ENCODE data around the gene MFSD2B. TPM values are rescaled to one million over a fixed set of nuclear protein-coding genes. Genes with fewer than 3 reads are reported as not detected.
"Not testable (repeated sequence)": the region's sequence is repeated elsewhere in the genome, so short reads cannot be mapped to it uniquely, and the experiment has no call there.

Gene MFSD2B
- total RNA-seq, 1 donor from 2014 or later: not detected

DNA sequence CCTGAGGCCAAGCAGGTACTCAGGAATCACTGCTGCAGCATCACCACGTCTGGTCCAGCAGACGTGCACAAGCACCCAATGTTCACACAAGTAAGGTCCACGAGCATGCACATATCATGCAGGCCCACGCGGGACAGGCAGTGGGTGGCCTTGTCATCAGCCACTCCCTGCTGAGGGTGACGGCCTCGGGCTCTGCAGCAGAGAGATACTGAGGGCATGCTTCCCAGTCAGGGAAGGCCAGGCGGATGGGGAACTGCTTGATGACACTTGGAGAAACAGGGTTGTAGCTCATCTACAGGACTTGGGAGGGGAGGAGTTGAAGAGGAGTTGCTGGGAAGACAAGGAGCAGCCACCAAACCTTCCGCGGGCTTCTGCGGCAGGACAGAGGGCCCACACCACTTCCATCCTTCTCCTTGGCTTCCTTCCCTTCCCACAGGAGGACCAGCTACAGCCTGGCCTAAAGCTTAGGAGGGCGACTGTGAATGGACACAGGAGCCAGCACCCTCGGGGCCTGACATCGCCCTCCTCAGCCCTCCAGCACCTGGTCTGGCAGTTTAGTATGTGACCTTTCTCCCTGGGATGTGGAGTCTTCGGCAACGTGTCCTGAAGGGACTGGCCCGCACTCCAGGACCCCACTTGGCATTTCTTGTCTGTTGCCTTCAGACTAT, 15.2 kb downstream of the MFSD2B start:
- Mint-ChIP-seq H3K9me3 (ENCODE audit: low read depth) (no peaks in the 10 kb centered on the region), H3K27ac (ENCODE audit: unreplicated experiment) (no peak overlapping the region), H3K4me3 (ENCODE audit: unreplicated experiment) (no peak overlapping the region)

DNA sequence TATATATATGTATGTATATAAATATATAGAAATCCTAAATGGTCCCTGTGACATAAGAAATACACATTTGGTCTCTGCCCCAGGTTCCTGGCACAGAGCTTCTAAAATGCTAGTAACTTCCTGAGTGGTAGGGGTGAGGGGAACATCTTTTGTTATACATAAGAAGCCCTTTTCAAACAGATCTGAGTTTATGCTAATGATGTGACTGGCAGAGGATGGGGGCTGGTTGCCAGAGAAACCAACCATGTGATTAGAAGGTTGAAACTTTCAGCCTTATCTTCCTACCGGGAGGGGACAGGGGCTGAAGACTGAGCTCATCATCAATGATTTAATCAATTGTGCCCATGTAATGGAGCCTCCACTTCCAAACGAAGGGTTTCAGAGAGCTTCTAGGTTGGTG, 16.3 kb downstream of the MFSD2B start:
- Mint-ChIP-seq H3K9me3 (ENCODE audit: low read depth) (no peaks in the 10 kb centered on the region), H3K27ac (ENCODE audit: unreplicated experiment) (no peak overlapping the region), H3K4me1 (ENCODE audit: low read depth) (peaks cover 2% of the 10 kb centered on the region), H3K36me3 (ENCODE audit: low read depth) (peaks cover 21% of the 10 kb centered on the region), H3K27me3 (ENCODE audit: low read depth) (no peaks in the 10 kb centered on the region), H3K4me3 (ENCODE audit: unreplicated experiment) (no peak overlapping the region)
- no peak for DNase-seq (ENCODE audit: low spot score)
- TF ChIP-seq, protein P1, sequence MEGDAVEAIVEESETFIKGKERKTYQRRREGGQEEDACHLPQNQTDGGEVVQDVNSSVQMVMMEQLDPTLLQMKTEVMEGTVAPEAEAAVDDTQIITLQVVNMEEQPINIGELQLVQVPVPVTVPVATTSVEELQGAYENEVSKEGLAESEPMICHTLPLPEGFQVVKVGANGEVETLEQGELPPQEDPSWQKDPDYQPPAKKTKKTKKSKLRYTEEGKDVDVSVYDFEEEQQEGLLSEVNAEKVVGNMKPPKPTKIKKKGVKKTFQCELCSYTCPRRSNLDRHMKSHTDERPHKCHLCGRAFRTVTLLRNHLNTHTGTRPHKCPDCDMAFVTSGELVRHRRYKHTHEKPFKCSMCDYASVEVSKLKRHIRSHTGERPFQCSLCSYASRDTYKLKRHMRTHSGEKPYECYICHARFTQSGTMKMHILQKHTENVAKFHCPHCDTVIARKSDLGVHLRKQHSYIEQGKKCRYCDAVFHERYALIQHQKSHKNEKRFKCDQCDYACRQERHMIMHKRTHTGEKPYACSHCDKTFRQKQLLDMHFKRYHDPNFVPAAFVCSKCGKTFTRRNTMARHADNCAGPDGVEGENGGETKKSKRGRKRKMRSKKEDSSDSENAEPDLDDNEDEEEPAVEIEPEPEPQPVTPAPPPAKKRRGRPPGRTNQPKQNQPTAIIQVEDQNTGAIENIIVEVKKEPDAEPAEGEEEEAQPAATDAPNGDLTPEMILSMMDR (IDR thresholded peaks at IDR 0.05): no peak

More for the DNA sequence above, 15.2 kb downstream of the MFSD2B start:
- TF ChIP-seq, protein P1 (IDR thresholded peaks at IDR 0.05): no peak
- peaks cover 18% of the 10 kb centered on the region for H3K36me3 Mint-ChIP-seq (ENCODE audit: low read depth)
- H3K4me1 Mint-ChIP-seq (ENCODE audit: low read depth): no peaks in the 10 kb centered on the region
- no peak for DNase-seq (ENCODE audit: low spot score)
- no peaks in the 10 kb centered on the region for H3K27me3 Mint-ChIP-seq (ENCODE audit: low read depth)

DNA sequence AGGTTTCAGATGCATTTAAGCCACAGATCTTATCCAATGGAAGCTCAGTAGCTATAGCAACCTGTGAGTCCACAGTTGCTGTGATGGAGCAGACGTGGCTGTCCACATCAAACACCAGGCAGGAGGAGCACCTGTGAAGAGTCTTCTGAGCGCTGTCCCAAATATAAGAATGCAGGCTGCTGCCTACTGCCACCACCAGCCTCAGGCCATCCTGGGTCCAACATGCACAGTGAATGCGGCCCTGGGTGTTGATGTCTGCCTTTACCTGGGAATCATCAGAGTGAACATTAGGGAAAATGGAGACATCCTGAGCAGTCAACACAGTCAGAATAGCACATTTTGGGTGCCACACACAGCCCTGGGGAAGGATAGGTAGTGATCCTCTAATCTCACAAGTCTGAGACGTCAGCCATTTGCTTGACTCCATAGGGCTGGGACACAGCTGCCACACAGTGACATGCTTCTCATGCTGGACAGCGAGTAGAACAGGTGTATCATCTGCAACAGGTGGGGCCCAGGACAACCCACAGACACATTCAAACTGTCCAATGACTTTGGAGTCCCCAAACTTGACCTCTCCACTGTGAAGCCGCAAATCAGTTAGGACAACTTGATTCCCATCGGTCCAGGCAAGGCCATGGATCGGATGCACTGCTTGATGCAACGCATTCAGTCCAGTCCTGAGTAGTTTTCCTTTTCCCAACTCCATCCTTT, 29.1 kb downstream of the MFSD2B start:
- H3K27me3 Mint-ChIP-seq (ENCODE audit: low read depth): no peaks in the 10 kb centered on the region
- no peak overlapping the region for H3K4me3 Mint-ChIP-seq (ENCODE audit: unreplicated experiment)
- TF ChIP-seq, protein P1 (IDR thresholded peaks at IDR 0.05): no peak
- H3K27ac Mint-ChIP-seq (ENCODE audit: unreplicated experiment): no peak overlapping the region
- DNase-seq (ENCODE audit: low spot score): no peak
- H3K36me3 Mint-ChIP-seq (ENCODE audit: low read depth): peaks cover 14% of the 10 kb centered on the region
- no peaks in the 10 kb centered on the region for H3K9me3 Mint-ChIP-seq (ENCODE audit: low read depth)
- H3K4me1 Mint-ChIP-seq (ENCODE audit: low read depth): peaks cover 9% of the 10 kb centered on the region

DNA sequence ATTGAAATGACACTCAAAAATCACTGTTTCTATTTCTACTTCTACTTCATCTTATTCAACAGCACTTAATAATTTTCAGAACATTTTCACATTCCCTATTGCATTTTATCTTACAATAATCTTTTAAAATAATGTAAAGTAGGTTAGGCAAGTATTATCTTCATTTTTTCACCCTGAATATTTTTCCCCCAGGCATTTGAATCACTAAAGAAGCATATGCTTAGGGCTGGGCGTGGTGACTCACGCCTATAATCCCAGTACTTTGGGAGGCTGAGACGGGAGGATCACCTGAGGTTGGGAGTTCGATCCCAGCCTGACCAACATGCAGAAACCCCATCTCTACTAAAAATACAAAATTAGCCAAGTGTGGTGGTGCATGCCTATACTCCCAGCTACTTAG, 30.6 kb downstream of the MFSD2B start:
- Mint-ChIP-seq H3K4me3 (ENCODE audit: unreplicated experiment) (no peak overlapping the region), H3K27ac (ENCODE audit: unreplicated experiment) (no peak overlapping the region), H3K36me3 (ENCODE audit: low read depth) (peaks cover 14% of the 10 kb centered on the region), H3K9me3 (ENCODE audit: low read depth) (no peaks in the 10 kb centered on the region), H3K27me3 (ENCODE audit: low read depth) (no peaks in the 10 kb centered on the region), H3K4me1 (ENCODE audit: low read depth) (peaks cover 12% of the 10 kb centered on the region)
- TF ChIP-seq, protein P1 (IDR thresholded peaks at IDR 0.05): no peak
- no peak for DNase-seq (ENCODE audit: low spot score)

DNA sequence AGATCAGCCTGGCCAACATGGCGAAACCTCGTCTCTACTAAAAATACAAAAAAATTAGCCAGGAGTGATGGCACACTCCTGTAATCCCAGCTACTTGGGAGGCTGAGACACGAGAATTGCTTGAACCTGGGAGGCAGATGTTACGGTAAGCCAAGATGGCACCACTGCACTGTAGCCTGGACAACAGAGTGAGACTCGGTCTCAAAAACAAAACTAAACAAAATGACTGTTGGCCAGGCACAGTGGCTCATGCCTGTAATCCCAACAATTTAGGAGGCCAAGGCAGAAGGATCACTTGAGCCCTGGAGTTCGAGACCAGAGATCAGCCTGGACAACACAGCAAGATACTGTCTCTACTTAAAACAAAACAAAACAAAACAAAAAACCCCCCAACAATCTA, 33.2 kb downstream of the MFSD2B start:
- not testable (repeated sequence) for H3K27me3 Mint-ChIP-seq (ENCODE audit: low read depth)

More for the DNA sequence above, 33.2 kb downstream of the MFSD2B start:
- not testable (repeated sequence) for H3K36me3 Mint-ChIP-seq (ENCODE audit: low read depth); DNase-seq (ENCODE audit: low spot score); H3K27ac Mint-ChIP-seq (ENCODE audit: unreplicated experiment); H3K4me3 Mint-ChIP-seq (ENCODE audit: unreplicated experiment); H3K9me3 Mint-ChIP-seq (ENCODE audit: low read depth)
- H3K4me1 Mint-ChIP-seq (ENCODE audit: low read depth): peaks cover 21% of the 10 kb centered on the region
